GM12891 (cell line): Measurements from ENCODE around the gene LIN9.
"Not testable (repeated sequence)": the region's sequence is repeated elsewhere in the genome, so short reads cannot be mapped to it uniquely, and the experiment has no call there.

Source experiments
- DNase-seq: peaks from one replicate; pipeline ENCODE4 v3.0.0; 2011; ENCODE audit warnings: low spot score; ENCODE audit not compliant: insufficient read length
- FAIRE-seq: peaks from 2 replicates; lab custom pipeline; 2011; peaks lifted over from hg19 to GRCh38; lab: Jason Lieb, UNC
- PAX5 ChIP-seq: IDR thresholded peaks from 2 replicates; pipeline ENCODE4 v1.6.1; 2011; ENCODE audit warnings: low read length, moderate library complexity, mild to moderate bottlenecking; ENCODE audit not compliant: insufficient read depth, severe bottlenecking
- POLR2A ChIP-seq: IDR thresholded peaks from 2 replicates; pipeline ENCODE4 v1.6.1; 2011; ENCODE audit warnings: low read depth, low read length, control low read depth
- POLR2AphosphoS5 ChIP-seq: IDR thresholded peaks from 2 replicates; pipeline ENCODE4 v1.6.1; 2011; ENCODE audit warnings: low read depth, low read length, control low read depth
- POU2F2 ChIP-seq: IDR thresholded peaks from 2 replicates; pipeline ENCODE4 v1.6.1; 2011; ENCODE audit warnings: low read depth, mild to moderate bottlenecking, control low read depth, low read length, moderate library complexity
- SPI1 ChIP-seq: IDR thresholded peaks from 2 replicates; pipeline ENCODE4 v1.6.1; 2011; ENCODE audit warnings: low read depth, low read length, control low read depth
- TAF1 ChIP-seq: IDR thresholded peaks from 2 replicates; pipeline ENCODE4 v1.6.1; 2011; ENCODE audit warnings: low read depth, low read length, control low read depth

Gene LIN9

GRCh38 chr1:226207048-226207447, 101.9 kb downstream of the LIN9 start:
- FAIRE-seq = no peak
- no peak for TF ChIP-seq POLR2A
- TF ChIP-seq TAF1 = no peak
- TF ChIP-seq PAX5 = no peak
- TF ChIP-seq POLR2AphosphoS5 = no peak
- TF ChIP-seq SPI1 = no peak
- TF ChIP-seq POU2F2 = no peak
- no peak for DNase-seq

- no peak for DNase-seq
- TF ChIP-seq SPI1 (no peak), PAX5 (no peak), TAF1 (no peak), POU2F2 (no peak), POLR2AphosphoS5 (no peak), POLR2A (no peak)
- no peak for FAIRE-seq
Observed at GRCh38 chr1:226204198-226204597, 104.8 kb downstream of the LIN9 start.

GRCh38 chr1:226203655-226204054, 105.3 kb downstream of the LIN9 start:
- TF ChIP-seq POLR2A = no peak
- TF ChIP-seq SPI1 = no peak
- TF ChIP-seq TAF1 = no peak
- no peak for TF ChIP-seq PAX5
- no peak for TF ChIP-seq POU2F2
- no peak for TF ChIP-seq POLR2AphosphoS5
- no peak for FAIRE-seq
- DNase-seq = no peak

- TF ChIP-seq TAF1 (no peak), POU2F2 (no peak), POLR2AphosphoS5 (no peak), SPI1 (no peak), PAX5 (no peak), POLR2A (no peak)
- FAIRE-seq = no peak
Observed at GRCh38 chr1:226203240-226203639, 105.7 kb downstream of the LIN9 start.

GRCh38 chr1:226202666-226203065, 106.3 kb downstream of the LIN9 start:
- FAIRE-seq = not testable (repeated sequence)

More at GRCh38 chr1:226203240-226203639, 105.7 kb downstream of the LIN9 start:
- no peak for DNase-seq

GRCh38 chr1:226202246-226202645, 106.7 kb downstream of the LIN9 start:
- DNase-seq (no peak), FAIRE-seq (no peak)
- no peak for TF ChIP-seq POLR2AphosphoS5
- TF ChIP-seq POLR2A = no peak
- no peak for TF ChIP-seq SPI1
- no peak for TF ChIP-seq PAX5
- no peak for TF ChIP-seq POU2F2
- TF ChIP-seq TAF1 = no peak

More at GRCh38 chr1:226202666-226203065, 106.3 kb downstream of the LIN9 start:
- DNase-seq = not testable (repeated sequence)

GRCh38 chr1:226201029-226201593, 107.9 kb downstream of the LIN9 start:
- TF ChIP-seq POLR2A (no peak), POU2F2 (no peak), TAF1 (no peak), POLR2AphosphoS5 (no peak), PAX5 (no peak), SPI1 (no peak)
- FAIRE-seq (no peak), DNase-seq (peak; percentile 42)

GRCh38 chr1:226199971-226200370, 109.0 kb downstream of the LIN9 start:
- TF ChIP-seq POLR2AphosphoS5 (no peak), PAX5 (no peak), SPI1 (no peak)
- FAIRE-seq (no peak), DNase-seq (no peak)

- DNase-seq (no peak), FAIRE-seq (no peak)
- no peak for TF ChIP-seq TAF1
- no peak for TF ChIP-seq POLR2A
- TF ChIP-seq POLR2AphosphoS5 = no peak
- no peak for TF ChIP-seq SPI1
- no peak for TF ChIP-seq PAX5
- TF ChIP-seq POU2F2 = no peak
Observed at GRCh38 chr1:226195144-226195543, 113.8 kb downstream of the LIN9 start.

- FAIRE-seq = no peak
- no peak for TF ChIP-seq TAF1
- no peak for DNase-seq
Observed at GRCh38 chr1:226187380-226187779, 121.6 kb downstream of the LIN9 start.

GRCh38 chr1:226187019-226187322, 122.0 kb downstream of the LIN9 start:
- no peak for FAIRE-seq
- no peak for DNase-seq
- no peak for TF ChIP-seq POLR2A
- no peak for TF ChIP-seq POU2F2
- TF ChIP-seq PAX5 = no peak
- TF ChIP-seq SPI1 = no peak
- TF ChIP-seq TAF1 = no peak
- no peak for TF ChIP-seq POLR2AphosphoS5
